ENCODE data around the gene EXPH5.

DNA sequence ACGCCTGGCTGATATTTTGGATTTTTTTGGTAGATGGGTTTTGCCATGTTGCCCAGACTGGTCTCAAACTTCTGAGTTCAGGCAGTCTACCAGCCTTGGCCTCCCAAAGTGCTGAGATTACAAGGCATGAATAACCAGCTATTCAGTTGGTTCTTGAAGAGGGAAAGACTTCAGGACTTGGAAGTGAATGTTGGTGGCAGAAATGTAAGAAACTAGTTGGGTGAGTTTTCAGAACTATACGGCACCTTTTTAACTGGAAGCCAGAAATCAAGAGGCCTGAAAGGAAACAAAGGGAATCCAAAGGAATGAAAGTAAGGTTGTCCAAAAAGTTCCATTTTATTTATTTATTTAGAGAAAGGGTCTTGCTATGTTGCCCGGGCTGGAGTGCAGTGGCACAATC, 98.2 kb downstream of the EXPH5 start:
- TF ChIP-seq CTCF (IDR thresholded peaks at IDR 0.05) (no peak), POLR2AphosphoS5 (IDR thresholded peaks at IDR 0.05) (no peak), POLR2A (IDR thresholded peaks at IDR 0.05) (no peak), EP300 (IDR thresholded peaks at IDR 0.05) (no peak)

Measured in sigmoid colon (tissue), 4 donors.